BE2C (cell line): ENCODE results near the gene STARD13.

Experiments used
- DNase-seq: peaks from one replicate; pipeline ENCODE4 v3.0.0-alpha.2; 2020
- H3K27me3 ChIP-seq: fragments of 250-450 bp; sonication (Bioruptor Pico); 2 replicates; pipeline ENCODE4 v1.5.1; 2020; ENCODE audit warnings: mild to moderate bottlenecking
- H3K36me3 ChIP-seq: fragments of 250-450 bp; sonication (Bioruptor Pico); 2 replicates; pipeline ENCODE4 v1.5.1; 2020; ENCODE audit warnings: mild to moderate bottlenecking
- H3K4me1 ChIP-seq: fragments of 250-450 bp; sonication (Bioruptor Pico); 2 replicates; pipeline ENCODE4 v1.5.1; 2020
- H3K4me3 ChIP-seq: 2 replicates; pipeline ENCODE4 v1.5.1; 2011; ENCODE audit warnings: low read depth, low read length
- H3K9me3 ChIP-seq: fragments of 250-450 bp; sonication (Bioruptor Pico); 2 replicates; pipeline ENCODE4 v1.5.1; 2020
- TF ChIP-seq, protein P1 (sequence below): IDR thresholded peaks from 2 replicates; pipeline ENCODE4 v1.5.1; 2012; ENCODE audit warnings: mild to moderate bottlenecking, low read depth, low read length

Gene STARD13

DNA sequence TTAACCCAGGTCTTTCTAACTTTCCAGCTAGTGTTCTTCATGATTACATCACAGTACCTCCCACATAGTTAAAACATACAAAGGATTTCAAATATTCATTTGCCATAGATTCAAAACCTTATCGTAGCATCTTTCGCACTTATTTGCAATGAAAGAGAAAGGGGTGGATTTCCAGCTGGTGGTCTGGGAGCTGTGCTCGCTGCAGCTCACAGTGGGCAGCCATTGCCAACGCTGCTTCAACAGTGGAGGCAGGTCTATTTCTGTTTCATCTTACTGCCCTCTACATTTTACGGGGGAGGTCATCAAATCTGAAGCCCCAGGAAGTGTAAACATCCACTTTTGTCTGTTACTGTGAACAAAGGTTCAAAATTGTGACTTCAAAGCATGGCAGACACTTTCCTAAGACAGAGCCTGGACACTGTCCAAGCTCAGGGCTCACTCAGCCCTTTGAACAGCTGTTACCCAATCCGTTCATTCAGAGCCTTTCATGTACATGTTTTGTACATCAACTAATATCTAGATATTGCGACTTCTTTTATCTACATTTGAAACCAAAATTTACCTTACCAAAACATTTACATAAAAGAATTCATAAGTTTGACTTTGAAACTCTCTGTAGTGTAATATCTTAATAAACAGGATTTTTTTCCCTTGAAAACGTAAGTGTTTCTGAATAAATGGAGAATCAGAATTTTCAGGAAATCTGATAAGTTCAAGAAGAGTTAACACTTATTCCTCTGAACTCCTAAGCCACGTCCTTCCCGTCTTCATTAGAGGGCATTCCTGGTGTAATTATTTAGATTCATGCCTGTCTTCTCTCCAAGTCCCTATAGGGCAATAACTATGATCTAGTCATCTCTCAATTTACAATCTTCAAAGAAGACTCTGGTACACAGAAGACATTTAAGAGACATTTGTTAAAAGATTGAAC lies 25.1 kb downstream of the STARD13 start:
- Histone ChIP-seq H3K9me3 (no peaks in the 10 kb centered on the region), H3K4me3 (no peak overlapping the region), H3K36me3 (no peaks in the 10 kb centered on the region), H3K4me1 (peaks cover 7% of the 10 kb centered on the region; the same call in 1 of the 2 replicates), H3K27me3 (no peaks in the 10 kb centered on the region)
- DNase-seq = no peak
- TF ChIP-seq, protein P1, sequence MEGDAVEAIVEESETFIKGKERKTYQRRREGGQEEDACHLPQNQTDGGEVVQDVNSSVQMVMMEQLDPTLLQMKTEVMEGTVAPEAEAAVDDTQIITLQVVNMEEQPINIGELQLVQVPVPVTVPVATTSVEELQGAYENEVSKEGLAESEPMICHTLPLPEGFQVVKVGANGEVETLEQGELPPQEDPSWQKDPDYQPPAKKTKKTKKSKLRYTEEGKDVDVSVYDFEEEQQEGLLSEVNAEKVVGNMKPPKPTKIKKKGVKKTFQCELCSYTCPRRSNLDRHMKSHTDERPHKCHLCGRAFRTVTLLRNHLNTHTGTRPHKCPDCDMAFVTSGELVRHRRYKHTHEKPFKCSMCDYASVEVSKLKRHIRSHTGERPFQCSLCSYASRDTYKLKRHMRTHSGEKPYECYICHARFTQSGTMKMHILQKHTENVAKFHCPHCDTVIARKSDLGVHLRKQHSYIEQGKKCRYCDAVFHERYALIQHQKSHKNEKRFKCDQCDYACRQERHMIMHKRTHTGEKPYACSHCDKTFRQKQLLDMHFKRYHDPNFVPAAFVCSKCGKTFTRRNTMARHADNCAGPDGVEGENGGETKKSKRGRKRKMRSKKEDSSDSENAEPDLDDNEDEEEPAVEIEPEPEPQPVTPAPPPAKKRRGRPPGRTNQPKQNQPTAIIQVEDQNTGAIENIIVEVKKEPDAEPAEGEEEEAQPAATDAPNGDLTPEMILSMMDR = no peak

DNA sequence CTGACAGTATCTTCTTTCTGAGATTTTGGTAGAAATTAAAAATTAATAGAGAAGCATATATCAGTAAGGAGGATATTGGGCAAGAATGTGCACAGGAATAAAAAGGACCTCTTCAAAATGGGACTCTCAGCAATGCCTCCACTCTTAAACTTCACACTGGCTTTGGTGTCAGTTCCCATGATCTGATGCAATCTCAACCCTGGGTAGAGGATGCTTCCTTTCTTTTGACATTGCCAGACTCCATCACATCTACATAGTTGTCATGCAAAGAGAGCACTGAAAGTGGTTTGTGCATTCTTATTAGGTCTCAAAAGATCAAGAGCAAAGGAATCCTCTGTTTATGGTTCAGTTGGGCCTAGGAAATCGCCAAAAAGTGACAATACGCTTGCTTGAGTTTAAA lies 26.3 kb downstream of the STARD13 start:
- no peaks in the 10 kb centered on the region for H3K9me3 ChIP-seq
- no peak overlapping the region for H3K4me3 ChIP-seq
- H3K4me1 ChIP-seq = peaks cover 7% of the 10 kb centered on the region; the same call in 1 of the 2 replicates
- no peaks in the 10 kb centered on the region for H3K27me3 ChIP-seq
- H3K36me3 ChIP-seq = no peaks in the 10 kb centered on the region
- DNase-seq = no peak
- TF ChIP-seq, protein P1 = no peak

DNA sequence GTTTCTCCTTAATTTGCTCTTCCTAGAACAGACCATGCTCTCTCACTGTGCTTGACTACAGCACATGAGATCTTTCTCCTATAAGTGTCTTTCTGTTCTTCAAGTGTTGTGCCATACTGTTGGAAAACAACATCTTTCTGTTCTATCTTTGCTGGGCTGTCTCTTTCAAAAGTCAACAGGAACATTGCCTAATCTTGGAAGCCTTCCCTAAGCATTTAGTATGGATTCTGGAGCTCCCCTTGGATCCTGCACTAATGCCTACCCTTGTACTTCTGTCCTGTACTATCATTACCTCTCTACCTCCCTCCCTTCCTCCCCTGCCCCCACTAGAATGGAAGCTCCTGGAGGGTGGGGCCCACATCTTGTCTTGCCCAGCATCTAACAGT lies 26.8 kb downstream of the STARD13 start:
- TF ChIP-seq, protein P1 = no peak
- no peaks in the 10 kb centered on the region for H3K36me3 ChIP-seq
- H3K4me3 ChIP-seq = no peak overlapping the region
- no peaks in the 10 kb centered on the region for H3K27me3 ChIP-seq
- peaks cover 7% of the 10 kb centered on the region; the same call in 1 of the 2 replicates for H3K4me1 ChIP-seq
- H3K9me3 ChIP-seq = no peaks in the 10 kb centered on the region
- DNase-seq = no peak

DNA sequence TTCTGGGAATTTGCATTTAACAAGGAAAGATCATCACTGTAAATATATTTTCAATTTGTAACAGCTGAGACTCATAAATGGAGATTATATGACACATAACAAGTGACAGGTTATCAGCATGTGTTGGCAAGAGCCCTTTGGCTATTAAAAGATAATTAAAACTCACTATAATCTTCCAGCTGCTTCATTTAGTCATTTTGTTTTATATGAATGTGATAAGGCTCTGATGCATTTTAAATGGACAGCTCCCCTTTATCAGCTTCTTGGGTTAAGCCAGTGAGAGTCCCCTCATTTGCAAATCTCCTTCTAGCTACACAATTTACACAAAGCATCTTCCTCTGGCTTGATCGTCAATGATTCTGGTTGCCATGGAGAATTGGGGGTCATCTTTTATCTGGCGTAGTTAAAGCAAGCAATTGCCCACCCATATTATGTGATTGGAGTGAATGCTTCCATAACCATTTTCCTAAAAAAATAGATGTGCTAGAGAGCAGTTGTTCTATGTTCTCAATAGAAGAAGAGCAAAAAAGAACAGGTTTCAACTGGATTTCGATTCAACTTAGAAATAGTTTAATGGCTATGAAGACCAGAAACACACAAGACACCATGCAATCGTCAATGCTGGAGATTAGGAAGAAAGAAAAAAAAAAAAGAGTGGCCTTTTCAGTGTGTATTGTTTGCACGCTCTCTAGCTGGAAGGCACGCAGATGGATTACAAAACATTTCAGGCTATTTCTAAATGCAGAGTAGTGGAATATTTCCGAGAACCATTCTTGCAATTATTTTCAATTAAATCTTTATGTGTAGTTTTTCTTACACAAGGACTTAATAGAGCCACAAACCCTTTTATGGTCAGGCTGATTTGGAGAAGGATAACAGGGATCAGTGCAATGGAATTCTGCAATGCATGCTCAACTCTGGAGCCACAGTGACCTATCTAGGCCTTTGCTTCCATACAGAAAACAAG lies 27.4 kb downstream of the STARD13 start:
- Histone ChIP-seq H3K4me3 (no peak overlapping the region), H3K9me3 (no peaks in the 10 kb centered on the region), H3K36me3 (no peaks in the 10 kb centered on the region), H3K27me3 (no peaks in the 10 kb centered on the region), H3K4me1 (peaks cover 7% of the 10 kb centered on the region; the same call in 1 of the 2 replicates)
- no peak for DNase-seq
- TF ChIP-seq, protein P1 = no peak

DNA sequence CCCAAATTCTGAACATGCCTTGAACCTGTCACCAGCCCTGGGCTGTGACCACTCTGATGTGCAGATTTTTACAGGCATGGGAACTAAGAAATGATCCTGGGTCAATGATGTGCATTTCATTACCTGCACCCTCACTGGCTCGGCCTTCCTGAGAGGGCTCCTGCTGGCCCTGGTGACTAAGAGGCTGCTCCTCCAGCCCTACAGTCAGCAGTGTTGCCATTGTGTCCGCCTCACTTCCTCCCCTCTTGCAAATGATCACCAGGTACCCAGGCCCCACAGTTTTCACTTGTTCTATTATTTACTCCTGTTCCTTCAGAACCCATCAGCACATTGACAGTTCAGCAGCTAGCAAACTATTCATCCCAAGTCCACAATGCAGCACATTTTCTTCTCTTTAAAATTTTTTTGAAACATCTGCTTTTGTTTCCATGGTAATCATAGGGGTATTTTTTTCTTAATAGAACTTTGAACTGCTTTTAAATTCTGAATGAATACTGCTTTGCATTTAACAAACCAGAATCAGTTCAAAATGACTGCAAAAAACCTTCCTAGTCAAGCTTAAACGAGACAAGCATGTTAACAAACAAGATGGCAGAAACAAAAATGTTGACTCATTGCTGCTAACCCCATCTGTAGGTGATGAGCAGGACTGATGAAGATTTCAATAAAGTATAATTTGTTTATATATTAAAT lies 29.3 kb downstream of the STARD13 start:
- TF ChIP-seq, protein P1 = no peak
- no peak overlapping the region for H3K4me3 ChIP-seq
- no peaks in the 10 kb centered on the region for H3K27me3 ChIP-seq
- peaks cover 14% of the 10 kb centered on the region for H3K4me1 ChIP-seq
- H3K36me3 ChIP-seq = no peaks in the 10 kb centered on the region
- no peaks in the 10 kb centered on the region for H3K9me3 ChIP-seq
- DNase-seq = no peak
